ENCODE measurements around the gene RELL1.
A peak's percentile ranks its signal among the peaks of the same experiment; 100 is the strongest.

DNA sequence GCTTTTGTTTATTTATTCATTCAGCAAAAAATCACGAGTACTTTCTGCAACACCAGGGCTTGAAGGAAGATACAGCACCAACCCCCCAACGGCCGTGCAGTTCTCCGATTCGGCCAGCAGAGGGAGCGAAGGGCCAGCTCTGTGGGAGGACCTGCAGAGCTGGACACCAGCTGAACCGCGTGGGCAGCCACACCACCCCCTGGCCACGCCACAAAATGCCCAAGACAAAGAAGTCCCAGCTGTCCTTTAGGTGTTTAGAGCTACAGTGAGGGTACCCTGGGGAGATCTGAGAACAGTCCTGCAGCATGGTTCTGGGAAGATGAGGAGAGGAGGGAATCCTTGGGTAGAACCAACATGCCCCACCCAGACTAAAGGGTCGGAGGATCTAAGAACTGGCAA lies 83.1 kb downstream of the RELL1 start:
- TF ChIP-seq, protein P1, sequence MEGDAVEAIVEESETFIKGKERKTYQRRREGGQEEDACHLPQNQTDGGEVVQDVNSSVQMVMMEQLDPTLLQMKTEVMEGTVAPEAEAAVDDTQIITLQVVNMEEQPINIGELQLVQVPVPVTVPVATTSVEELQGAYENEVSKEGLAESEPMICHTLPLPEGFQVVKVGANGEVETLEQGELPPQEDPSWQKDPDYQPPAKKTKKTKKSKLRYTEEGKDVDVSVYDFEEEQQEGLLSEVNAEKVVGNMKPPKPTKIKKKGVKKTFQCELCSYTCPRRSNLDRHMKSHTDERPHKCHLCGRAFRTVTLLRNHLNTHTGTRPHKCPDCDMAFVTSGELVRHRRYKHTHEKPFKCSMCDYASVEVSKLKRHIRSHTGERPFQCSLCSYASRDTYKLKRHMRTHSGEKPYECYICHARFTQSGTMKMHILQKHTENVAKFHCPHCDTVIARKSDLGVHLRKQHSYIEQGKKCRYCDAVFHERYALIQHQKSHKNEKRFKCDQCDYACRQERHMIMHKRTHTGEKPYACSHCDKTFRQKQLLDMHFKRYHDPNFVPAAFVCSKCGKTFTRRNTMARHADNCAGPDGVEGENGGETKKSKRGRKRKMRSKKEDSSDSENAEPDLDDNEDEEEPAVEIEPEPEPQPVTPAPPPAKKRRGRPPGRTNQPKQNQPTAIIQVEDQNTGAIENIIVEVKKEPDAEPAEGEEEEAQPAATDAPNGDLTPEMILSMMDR (IDR thresholded peaks at IDR 0.05), result peak; percentile 94
- TF ChIP-seq EZH2 (IDR thresholded peaks at IDR 0.05; ENCODE audit: borderline replicate concordance, insufficient read depth, low read depth, low read length, poor library complexity, severe bottlenecking), result no peak

All from B cell (primary cell).